GM18870 (cell line): ENCODE data around the gene CDH12.
"Not testable (repeated sequence)": the region's sequence is repeated elsewhere in the genome, so short reads cannot be mapped to it uniquely, and the experiment has no call there.

Experiments used
- ATAC-seq: cut with Tn5 transposase; IDR thresholded peaks from one replicate; pipeline ENCODE4 v1.9.1; 2021; ENCODE audit warnings: moderate library complexity; ENCODE audit not compliant: unreplicated experiment

CDH12 gene

DNA sequence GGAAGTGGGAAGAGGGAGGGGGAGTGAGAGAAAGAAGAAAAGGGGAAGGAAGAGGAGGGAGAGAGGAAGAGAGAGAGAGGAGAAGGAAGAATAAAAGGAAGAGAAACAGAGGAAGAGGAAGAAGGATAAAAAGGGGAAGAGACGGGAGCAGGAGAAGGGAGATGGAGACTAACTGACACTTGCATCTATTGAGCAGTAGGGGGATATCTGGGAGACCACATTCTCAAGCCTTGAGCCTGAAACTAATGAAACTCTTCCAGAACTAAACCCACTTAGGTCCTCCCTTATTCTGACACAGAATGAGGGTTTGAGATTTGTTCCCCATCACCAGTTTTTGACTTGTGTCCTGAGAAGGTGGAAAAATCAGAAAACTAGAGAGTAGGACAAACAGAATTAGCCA is 533.3 kb downstream of the CDH12 start:
- ATAC-seq: no peak

DNA sequence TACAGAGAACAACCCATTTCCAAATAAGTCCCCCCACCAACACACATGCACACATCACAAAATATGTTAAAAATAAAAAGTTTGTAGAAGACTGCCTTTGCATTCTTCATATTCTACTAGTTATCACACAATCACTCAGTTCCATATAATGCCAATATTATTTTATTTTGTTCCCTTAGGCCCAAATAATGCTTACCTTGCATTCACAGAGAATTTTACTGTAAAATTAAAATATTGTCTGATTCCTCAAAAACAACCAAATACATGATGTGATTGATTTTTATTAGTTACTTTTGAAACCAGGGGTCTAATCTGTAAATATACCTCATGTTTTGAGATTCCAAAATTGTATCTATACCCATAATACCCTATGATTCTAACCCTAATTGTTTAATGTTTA is 536.9 kb downstream of the CDH12 start:
- no peak for ATAC-seq

DNA sequence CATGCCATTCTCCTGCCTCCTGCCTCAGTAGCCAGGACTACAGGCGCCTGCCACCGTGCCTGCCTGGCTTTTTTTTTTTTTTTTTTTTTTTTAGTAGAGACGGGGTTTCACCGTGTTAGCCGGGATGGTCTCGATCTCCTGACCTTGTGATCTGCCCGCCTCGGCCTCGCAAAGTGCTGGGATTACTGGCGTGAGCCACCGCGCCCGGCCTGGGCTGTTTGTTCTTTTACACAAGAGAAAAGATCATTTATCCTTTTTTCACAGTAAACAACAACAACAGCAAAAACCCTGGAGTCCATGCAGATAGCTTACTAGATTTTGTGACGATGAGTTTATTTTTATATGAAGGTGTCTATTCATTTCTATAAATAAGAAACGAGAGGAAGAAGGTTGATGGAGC is 538.1 kb downstream of the CDH12 start:
- not testable (repeated sequence) for ATAC-seq

DNA sequence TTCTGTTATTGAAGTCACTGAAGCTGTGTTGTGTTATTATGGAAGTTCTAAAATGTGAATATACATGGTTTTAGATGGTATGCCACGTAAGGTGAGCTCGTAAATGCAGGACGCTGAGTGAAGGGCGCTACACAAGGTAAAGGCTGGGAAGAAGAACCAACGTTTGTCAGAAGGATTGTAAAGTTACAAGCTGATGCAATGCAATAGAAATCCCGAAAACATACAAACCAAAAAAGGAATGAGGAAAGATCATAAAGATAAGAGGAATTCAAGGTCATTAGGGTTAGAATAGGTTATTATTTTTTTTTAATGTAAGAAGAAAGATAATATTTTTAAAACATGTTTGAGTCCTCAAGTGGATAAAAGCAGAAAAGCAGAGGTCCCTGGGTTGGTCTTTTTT is 538.6 kb downstream of the CDH12 start:
- no peak for ATAC-seq

DNA sequence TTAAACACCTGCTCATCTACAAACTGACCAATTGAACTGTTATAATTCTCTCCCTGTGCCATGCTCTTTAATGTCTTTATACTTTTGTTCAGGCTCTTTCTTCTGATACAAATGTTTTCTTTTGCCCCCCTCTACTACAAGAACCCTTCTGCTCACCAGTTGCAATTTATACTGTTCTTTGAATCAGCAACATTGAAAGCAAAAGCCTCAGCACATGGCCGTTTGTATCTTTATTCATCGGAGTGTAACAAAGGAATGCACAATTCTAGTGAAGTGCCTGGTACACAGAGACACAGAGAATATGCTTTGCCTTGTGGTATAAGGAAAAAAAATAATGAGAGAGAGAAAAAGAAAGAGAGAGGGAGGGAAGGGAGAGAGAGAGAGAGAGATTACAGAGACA is 547.1 kb downstream of the CDH12 start:
- no peak for ATAC-seq

DNA sequence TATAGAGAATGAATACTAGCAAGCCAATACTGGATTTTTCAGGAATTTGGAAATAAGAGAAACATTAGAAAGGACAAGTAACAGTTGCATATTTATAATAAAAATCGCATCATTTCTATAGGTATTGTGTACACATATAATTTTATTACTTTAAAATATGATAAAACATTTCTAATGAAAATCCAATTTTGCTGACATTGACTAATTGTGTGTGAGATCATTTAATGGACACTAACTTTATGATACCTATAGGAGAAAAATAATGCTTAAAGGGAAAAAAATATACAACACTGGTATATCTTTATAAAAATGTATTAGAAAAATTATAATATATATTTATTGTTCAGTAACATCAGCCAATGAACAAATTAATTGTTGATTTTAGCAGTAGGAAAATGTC is 557.3 kb downstream of the CDH12 start:
- ATAC-seq: no peak

DNA sequence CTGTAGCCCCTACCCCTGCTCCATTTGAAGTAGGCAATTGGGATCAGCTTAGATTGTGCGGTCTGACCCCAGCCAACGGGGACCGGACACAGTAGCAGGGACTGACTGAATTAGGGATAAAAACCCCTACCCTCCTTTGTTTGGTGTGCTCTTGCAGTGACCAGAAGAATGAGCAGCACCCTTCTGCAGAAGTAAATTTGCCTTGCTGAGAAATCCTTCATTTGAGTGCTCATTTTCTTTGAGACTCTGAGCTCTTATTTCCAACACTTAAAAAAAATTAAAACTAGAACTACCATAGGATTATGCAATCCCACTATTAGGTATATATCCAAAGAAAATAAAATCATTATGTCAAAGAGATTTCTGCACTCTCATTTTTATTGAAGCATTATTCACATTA is 560.0 kb downstream of the CDH12 start:
- ATAC-seq: no peak

DNA sequence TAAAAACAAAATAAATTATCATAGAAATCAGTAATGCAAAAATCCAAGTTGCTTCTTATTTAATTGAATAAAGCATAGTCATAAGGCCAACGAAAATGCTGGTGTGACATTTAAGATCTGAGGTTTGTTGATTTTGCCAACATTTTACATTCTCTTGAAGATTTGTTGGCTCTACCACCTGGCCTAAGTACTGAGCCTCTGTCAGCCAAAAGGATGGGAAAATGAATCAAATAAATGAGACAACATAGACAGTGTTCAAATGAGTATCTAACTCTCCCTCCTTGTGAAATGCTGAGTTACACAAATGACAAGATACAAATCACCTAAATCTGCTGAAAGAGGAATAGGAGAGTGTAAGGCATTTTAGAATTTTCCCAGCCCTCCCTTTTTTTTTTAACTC is 575.0 kb downstream of the CDH12 start:
- ATAC-seq: no peak

DNA sequence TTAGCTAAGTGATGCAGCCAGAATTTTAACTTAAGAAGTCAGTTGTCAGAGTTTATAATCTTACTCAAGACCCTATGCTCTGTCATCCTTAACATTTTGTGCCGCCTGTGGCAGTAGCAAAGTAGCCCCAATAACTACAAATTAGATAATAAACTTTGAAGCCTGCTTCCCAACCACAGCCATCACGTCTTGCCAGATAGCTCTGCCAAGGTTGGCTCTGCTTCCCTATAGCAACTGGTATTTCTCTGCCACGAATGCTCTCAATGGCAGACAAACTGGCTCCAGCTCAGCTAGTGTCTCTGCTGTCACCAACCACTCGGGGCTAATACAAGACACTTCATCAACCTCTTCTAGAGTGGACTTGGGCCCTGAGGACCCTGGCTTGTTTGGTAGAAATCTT is 576.1 kb downstream of the CDH12 start:
- ATAC-seq: no peak

DNA sequence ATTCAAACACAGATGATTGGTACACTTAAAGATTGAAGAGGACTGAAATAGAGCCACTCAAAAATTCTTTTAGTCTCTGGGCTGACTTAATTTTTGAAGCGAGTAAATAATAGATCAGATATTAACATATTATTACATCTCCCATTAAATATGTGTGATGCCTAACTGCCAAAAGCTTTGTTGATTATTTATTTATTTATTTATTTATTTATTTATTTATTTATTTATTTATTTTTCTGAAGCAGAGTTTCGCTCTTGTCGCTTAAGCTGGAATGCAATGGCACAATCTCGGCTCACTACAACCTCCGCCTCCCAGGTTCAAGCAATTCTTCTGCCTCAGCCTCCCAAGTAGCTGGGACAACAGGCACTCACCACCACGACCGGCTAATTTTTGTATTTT is 587.3 kb downstream of the CDH12 start:
- not testable (repeated sequence) for ATAC-seq

DNA sequence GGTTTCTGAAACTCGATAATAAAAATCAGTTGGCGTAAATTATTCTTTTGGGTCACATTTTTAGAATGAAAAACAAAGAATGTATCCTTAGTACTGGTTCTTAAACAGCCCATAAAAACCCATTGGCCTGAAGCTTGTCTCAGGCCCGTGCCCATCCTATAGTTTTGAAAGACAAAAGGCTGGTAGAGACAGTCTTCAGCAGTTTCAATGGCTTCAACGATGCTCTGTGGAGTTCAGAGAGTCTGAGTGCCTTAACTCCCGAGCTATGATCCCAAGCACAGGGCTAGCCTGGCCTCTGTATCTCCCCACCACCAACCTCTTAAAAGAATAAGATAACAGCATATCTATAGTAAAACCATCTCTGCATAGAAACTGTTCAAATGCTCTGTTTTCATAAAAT is 595.0 kb downstream of the CDH12 start:
- no peak for ATAC-seq

DNA sequence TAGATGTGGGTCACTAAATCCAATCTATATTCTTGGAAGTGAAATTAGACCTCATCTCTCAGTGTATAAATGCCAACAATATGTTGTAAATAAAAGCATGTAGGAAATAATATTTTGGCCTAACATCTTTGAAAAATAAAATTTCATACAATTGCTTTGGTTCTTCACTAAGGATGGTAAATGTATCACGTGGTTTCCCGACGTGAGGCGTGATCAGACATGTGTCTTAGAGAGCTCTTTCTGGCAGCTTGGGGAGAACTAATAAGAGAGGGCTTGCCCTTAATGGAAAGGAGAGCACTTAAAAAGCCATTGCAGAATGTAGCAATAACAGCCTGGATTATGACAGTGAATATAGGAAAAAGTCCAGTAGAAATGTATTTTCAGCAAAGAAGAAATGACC is 602.6 kb downstream of the CDH12 start:
- ATAC-seq: no peak

DNA sequence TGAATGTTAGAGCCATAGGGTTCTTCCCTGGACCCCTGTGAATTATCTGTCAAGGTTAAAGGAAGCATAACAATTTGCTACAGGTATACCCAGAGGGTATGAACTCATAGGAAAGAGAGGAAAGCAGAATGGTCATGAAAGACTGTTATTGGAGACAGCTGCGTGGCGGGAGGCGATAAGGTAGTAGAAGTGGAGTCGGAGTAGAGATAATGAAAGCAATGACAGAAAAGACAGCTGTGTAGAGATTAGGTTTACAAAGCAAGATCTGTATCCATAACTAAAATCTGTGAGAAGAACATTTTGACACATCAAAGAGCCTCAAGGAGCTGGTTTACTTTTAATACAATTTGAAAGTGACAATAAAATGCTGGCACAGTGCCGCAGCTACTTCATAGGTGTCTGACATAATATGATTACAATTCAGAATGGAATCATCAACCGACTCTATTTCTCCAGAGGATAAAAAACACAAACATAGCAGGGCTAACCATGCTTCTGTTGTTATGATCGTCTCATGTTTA is 603.9 kb downstream of the CDH12 start:
- ATAC-seq: no peak

DNA sequence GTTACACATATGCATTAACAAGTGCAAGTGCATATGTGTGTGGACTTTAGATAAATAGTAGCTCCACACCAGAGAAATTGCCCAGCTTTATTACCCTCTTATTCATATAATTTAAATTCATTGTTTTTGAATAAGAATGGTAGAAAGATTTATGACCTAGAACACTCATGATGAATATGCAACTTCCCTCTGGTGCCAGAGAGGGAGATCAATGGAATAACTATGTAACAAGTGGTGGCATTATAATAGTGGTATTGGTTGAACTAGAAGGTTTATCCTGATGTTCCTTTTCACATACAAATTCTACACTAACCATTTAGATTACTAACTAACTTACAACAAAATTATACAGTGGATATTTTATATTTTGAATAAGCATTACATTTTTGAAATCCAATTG is 607.4 kb downstream of the CDH12 start:
- ATAC-seq: no peak

DNA sequence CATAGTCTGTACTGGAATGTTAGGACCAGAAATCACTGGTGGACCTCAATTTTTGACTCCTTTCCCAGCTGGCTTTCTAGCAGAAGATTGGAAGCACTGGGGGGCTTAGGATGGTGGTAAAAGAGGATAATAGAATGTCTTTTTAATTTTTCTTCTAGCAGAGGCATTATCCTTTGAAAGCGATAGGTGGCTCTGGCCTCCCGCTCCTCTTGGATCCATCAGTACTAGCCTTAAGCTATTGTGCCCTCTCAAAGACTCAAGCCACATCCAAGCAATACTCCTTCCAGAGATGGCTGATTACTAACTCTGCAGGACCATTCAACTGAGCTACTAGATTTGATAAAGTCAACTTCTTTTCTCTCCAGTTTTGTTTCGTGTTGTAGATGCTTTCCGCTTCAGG is 610.6 kb downstream of the CDH12 start:
- no peak for ATAC-seq

DNA sequence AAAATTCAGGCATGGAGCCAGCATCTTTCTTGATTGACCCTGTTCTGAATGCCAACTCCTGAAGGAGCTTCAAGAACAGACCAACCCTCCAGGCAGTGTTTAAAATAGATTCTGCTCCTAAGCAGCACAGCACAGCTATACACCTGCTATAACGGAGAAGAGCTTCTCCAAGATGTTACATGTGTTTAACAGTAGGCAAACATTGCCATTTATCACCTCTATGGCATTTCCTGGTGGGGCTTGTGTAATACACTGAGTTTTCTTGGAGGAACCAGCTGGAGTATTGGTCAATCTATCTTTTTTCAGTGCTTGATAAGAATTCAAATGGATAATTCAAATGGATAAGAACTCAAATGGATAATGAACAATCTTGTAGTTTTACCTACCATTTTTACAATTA is 615.1 kb downstream of the CDH12 start:
- no peak for ATAC-seq

DNA sequence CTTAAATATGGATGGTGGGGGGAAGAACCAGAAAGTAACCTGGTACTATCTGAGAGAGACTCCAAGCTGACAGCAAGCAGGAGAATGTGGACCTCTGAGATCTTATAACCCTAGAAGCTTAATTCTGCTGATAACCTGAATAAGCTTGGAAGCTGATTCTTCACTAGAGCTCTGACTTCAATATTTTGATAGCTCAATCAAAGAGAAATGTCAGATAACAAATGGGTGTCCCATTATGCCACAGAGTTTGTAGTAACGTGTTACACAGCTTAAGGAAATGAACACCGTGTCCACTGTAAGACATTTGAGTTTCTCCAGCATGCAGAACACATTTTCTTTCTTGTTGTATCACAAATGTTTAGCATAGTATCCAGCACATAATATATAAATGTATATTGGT is 626.7 kb downstream of the CDH12 start:
- no peak for ATAC-seq

DNA sequence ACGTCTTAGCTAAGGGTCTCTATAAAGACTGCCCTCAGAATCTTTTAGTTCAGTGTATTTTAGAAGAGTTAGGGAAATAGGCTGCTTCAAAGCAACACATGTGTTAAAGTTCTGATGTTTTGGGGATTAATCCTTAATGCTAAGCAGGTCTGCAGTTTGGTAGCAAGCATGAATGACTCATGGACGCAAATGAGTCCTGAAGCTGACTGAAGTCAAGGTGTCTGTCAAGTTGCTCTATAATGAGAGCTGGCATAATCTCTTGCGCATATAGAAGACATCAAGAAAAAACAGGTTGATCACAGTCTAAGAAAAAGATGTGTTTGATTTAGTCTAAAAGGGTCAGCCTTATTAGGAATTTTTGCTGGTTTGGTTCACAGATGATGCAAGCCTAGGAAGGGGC is 630.1 kb downstream of the CDH12 start:
- ATAC-seq: no peak

DNA sequence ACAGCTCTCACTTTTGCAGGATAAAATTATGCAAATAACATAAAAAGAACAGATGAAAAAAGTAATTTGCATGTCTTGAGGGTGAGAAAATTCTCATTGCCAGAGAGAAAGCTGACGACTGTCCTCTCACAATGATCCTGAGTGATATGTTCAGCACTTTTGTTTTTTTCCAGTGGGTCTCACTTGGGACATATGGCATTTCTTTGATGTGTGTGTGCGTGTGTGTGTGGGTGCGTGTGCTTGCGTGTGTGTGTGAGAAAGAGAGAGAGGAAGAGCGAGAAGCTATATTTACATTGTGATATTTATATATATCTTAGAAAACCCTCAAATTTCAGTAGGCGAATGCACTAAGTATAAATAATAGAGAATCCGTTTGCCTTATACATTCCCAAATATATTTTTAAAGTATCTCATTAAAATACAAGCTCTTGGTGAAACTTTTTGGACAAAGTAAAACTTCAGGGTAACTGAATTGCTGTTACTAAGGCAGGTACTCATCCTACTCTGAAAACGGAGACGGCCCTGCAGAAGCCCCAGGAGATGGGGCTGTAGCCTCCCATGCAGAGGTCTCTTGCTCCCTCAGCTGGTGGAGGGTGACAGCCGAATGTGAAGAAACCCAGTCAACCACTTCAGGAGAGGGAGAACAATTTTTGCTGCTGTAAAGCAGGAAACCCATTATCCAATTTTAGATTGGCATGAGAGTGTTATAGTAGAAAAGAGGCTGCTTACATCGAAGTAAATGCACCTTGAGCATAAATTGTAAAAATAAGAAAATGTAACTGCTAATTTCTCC is 639.2 kb downstream of the CDH12 start:
- ATAC-seq: not testable (repeated sequence)

DNA sequence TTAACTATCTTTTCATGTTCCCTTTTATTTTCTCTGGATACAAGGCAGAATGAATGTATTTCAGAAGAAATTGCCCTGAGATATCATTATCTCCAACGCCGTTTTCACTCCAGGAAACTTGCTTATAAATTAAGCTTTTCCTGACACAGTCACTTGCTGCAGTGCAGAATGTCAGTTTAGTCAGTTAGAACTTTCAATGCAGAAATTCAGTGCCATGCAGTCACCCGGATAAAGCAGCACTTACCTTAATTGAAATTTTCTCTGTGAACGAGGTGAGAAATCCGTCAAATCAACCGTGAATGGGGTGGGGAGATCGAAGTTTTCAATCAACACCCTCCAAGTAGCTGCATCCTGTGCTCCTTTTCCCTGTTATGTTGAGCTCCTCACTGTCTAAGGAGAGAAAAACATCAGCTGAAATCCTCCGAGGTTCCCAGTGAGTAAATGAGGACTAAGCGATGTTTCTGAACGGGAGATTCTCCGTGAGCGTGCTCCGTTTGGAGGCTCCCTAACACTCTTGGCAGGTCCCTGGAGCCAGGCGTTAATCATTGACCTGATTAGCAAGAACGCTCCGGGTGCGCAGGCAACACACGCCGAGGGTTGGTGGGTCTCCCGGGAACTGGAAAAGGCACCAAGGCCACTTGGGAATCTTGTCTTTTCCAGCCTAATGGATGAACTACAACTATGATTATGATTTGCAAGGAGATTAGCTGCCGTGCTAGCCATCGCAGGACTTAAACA is 640.7 kb downstream of the CDH12 start:
- not testable (repeated sequence) for ATAC-seq

DNA sequence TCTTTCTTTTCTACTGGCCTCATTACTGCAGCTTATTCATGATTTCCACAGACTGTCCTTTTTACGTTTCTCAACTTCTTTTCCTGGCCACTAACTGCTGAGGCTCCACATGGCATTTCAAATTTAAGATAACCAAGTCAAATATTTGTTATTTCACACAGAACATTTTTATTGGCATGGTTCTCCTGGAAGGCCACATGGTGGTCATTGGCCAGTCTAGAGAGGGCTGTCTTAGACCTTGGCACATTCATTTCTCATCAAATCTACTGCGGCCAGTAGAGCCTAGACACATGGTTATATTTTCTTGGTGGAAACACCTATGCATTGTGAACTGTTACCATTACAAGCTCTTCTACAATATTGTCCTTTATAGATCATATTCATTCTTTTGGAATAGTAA is 644.7 kb downstream of the CDH12 start:
- ATAC-seq: not testable (repeated sequence)

DNA sequence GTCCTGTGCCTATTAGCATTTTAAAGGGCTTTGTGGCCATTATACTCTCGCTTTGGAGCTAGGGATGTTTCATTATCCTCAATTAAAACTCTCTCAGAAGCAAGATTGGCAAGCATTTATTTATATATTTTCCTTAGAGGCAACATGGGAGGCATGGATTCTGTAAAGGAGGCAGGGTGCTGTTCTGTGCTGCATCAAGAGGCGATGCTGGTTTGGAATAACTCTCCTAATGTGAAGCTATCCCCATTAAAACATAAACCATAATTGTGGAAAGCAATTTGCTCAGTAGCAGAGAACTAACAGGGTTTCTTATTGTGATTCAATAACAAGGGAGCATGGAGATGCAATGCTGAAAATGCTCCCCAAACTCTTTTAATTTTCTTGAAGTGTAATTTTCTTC is 664.5 kb downstream of the CDH12 start:
- not testable (repeated sequence) for ATAC-seq
